Pulmonary artery endothelial cell (primary cell): ENCODE results near the gene IGSF8. TPM values are rescaled to one million over a fixed set of nuclear protein-coding genes. Genes with fewer than 3 reads are reported as not detected.
A peak's percentile ranks its signal among the peaks of the same experiment; 100 is the strongest.

ENCODE experiments used
- DNase-seq: peaks from one replicate; pipeline ENCODE4 v3.0.0-alpha.2; 2011; ENCODE audit warnings: low read depth, low spot score
- total RNA-seq: library from RNA; depleted of rRNA; stranded (reverse); fragments of >200 nt; gene quantifications from 2 replicates; pipeline ENCODE4 v1.2.3, GENCODE V29; 2014

The IGSF8 gene
- total RNA-seq, 1 donor from 2014 or later, result 9.6 TPM

GRCh38 chr1:160090760-160091159 lies 7.7 kb downstream of the IGSF8 start:
- DNase-seq, result no peak

- no peak for DNase-seq
Measured at GRCh38 chr1:160089883-160090282, 8.5 kb downstream of the IGSF8 start.

GRCh38 chr1:160087118-160087662 lies 11.2 kb downstream of the IGSF8 start:
- no peak for DNase-seq

GRCh38 chr1:160086456-160086892 lies 11.9 kb downstream of the IGSF8 start:
- DNase-seq, result no peak

- DNase-seq, result peak; percentile 30
Measured at GRCh38 chr1:160085686-160086455, 12.5 kb downstream of the IGSF8 start.

GRCh38 chr1:160084771-160085321 lies 13.6 kb downstream of the IGSF8 start:
- no peak for DNase-seq

- DNase-seq, result no peak
Measured at GRCh38 chr1:160083968-160084770, 14.2 kb downstream of the IGSF8 start.

GRCh38 chr1:160082926-160083325 lies 15.5 kb downstream of the IGSF8 start:
- DNase-seq, result no peak

- no peak for DNase-seq
Measured at GRCh38 chr1:160082487-160082886, 15.9 kb downstream of the IGSF8 start.

- DNase-seq, result no peak
Measured at GRCh38 chr1:160081261-160081936, 17.0 kb downstream of the IGSF8 start, which contains the start of gene KCNJ9. Gene KCNJ9 (plus strand): TSS chr1:160081538. CDS start chr1:160084031, 2,493 bp downstream.

GRCh38 chr1:160080381-160081100 lies 17.9 kb downstream of the IGSF8 start:
- DNase-seq, result no peak

- no peak for DNase-seq
Measured at GRCh38 chr1:160079448-160079847, 19.0 kb downstream of the IGSF8 start.

- no peak for DNase-seq
Measured at GRCh38 chr1:160078512-160079195, 19.8 kb downstream of the IGSF8 start.

GRCh38 chr1:160077486-160077885 lies 20.9 kb downstream of the IGSF8 start:
- DNase-seq, result no peak

GRCh38 chr1:160076295-160076694 lies 22.1 kb downstream of the IGSF8 start:
- DNase-seq, result no peak

- no peak for DNase-seq
Measured at GRCh38 chr1:160075836-160076235, 22.6 kb downstream of the IGSF8 start.

- no peak for DNase-seq
Measured at GRCh38 chr1:160074865-160075264, 23.6 kb downstream of the IGSF8 start.

GRCh38 chr1:160071289-160071688 lies 27.1 kb downstream of the IGSF8 start:
- no peak for DNase-seq

- DNase-seq, result no peak
Measured at GRCh38 chr1:160070243-160071163, 27.9 kb downstream of the IGSF8 start.
